Common myeloid progenitor, CD34-positive (primary cell): ENCODE results near the gene GPNMB.

Source experiments
- CTCF ChIA-PET: fragments of 350-600 bp; sonication (Branson Sonifier 250); formaldehyde crosslinking; loops from one replicate; lab custom pipeline; 2021; ENCODE audit warnings: antibody characterized with exemption; lab: Charles Lee
- POLR2A ChIA-PET: fragments of 350-600 bp; sonication (Branson Sonifier 250); formaldehyde crosslinking; loops from one replicate; lab custom pipeline; 2021; ENCODE audit warnings: antibody characterized with exemption; lab: Charles Lee
- DNase-seq, 3 donors: peaks; one replicate each; pipeline versions ENCODE4 v3.0.0 to v3.0.0-alpha.2; 2013
- H3K27ac ChIP-seq, 2 experiments: 1 replicate in 1 of 2; 2 replicates in 1 of 2; pipeline ENCODE4 v1.7.0; 2013; ENCODE audit warnings: inconsistent platforms in 2 of 2, low read length in 2 of 2, mild to moderate bottlenecking in 2 of 2, low read depth in 1 of 2, moderate library complexity in 1 of 2; ENCODE audit not compliant: severe bottlenecking in 2 of 2, insufficient read depth in 1 of 2, poor library complexity in 1 of 2
- H3K27me3 ChIP-seq, 5 experiments: replicated peaks in 2 of 5; 1 replicate in 3 of 5; 2 replicates in 2 of 5; pipeline versions ENCODE4 v1.6.1 to v1.7.0; 2013; ENCODE audit warnings: low read length in 4 of 5, mild to moderate bottlenecking in 2 of 5, moderate library complexity in 2 of 5, inconsistent platforms in 1 of 5; ENCODE audit not compliant: insufficient read depth in 5 of 5, control insufficient read depth in 4 of 5
- H3K36me3 ChIP-seq, 4 experiments: 1 replicate in 2 of 4; 2 replicates in 2 of 4; pipeline versions ENCODE4 v1.6.1 to v1.7.0; 2013; ENCODE audit warnings: low read length in 3 of 4, control low read depth in 1 of 4, mild to moderate bottlenecking in 1 of 4; ENCODE audit not compliant: control insufficient read depth in 4 of 4, insufficient read depth in 4 of 4
- H3K4me1 ChIP-seq, 4 experiments: 1 replicate in 3 of 4; 2 replicates in 1 of 4; pipeline versions ENCODE4 v1.6.1 to v1.7.1; 2013; ENCODE audit warnings: low read length in 3 of 4, mild to moderate bottlenecking in 3 of 4, control low read depth in 1 of 4, inconsistent platforms in 1 of 4, moderate library complexity in 1 of 4; ENCODE audit not compliant: control insufficient read depth in 4 of 4, insufficient read depth in 4 of 4; ENCODE audit errors: control extremely low read depth in 1 of 4
- H3K4me3 ChIP-seq, 7 experiments: 1 replicate in 4 of 7; 2 replicates in 3 of 7; pipeline versions ENCODE4 v1.5.1 to v1.7.0; 2013; ENCODE audit warnings: mild to moderate bottlenecking in 7 of 7, low read length in 6 of 7, moderate library complexity in 6 of 7, inconsistent platforms in 2 of 7, low read depth in 2 of 7, control low read depth in 1 of 7; ENCODE audit not compliant: insufficient read depth in 4 of 7, control insufficient read depth in 1 of 7; ENCODE audit errors: extremely low read depth in 1 of 7
- H3K9me3 ChIP-seq, 5 experiments: 1 replicate in 4 of 5; 2 replicates in 1 of 5; pipeline versions ENCODE4 v1.6.1 to v1.7.1; 2013; ENCODE audit warnings: low read length in 4 of 5, mild to moderate bottlenecking in 2 of 5, inconsistent platforms in 1 of 5, low read depth in 1 of 5, moderate library complexity in 1 of 5; ENCODE audit not compliant: control insufficient read depth in 4 of 5, insufficient read depth in 2 of 5; ENCODE audit errors: control extremely low read depth in 1 of 5
- WGBS: methylation state at CpG from one replicate; pipeline ENCODE4 v1.1.5; 2013; ENCODE audit not compliant: insufficient coverage; 5-methylcytosine and 5-hydroxymethylcytosine counted together

GPNMB gene

GRCh38 chr7:23213755-23214154, 32.8 kb upstream of the GPNMB start:
- Histone ChIP-seq H3K36me3 (no peaks in the 10 kb centered on the region), H3K4me3 (no peak overlapping the region), H3K9me3 (no peaks in the 10 kb centered on the region), H3K27ac (no peak overlapping the region), H3K27me3 (peaks cover 0 to 3% (median 0%) of the 10 kb centered on the region in 5 experiments), H3K4me1 (peaks cover 0 to 6% (median 2%) of the 10 kb centered on the region in 4 experiments)
- POLR2A ChIA-PET: no interaction called here
- no peak for DNase-seq
- CTCF ChIA-PET: no interaction called here
- WGBS: 98% methylated on average over 10 of the region's 11 CpGs

- Histone ChIP-seq H3K36me3 (no peaks in the 10 kb centered on the region), H3K9me3 (no peaks in the 10 kb centered on the region), H3K4me3 (no peak overlapping the region), H3K27me3 (peaks cover 0 to 1% (median 0%) of the 10 kb centered on the region in 5 experiments), H3K27ac (no peak overlapping the region), H3K4me1 (peaks cover 0 to 6% (median 2%) of the 10 kb centered on the region in 4 experiments)
- WGBS: 98% methylated on average over 5 of the region's 5 CpGs
- POLR2A ChIA-PET: no interaction called here
- DNase-seq: no peak
- CTCF ChIA-PET: interaction anchor here (1.6 to 1.8 kb wide), 2 partner anchors 8 to 12 kb away, joined by 4 to 5 read pairs; no protein-coding TSS in a partner anchor
These were observed 32.2 kb upstream of the GPNMB start for GRCh38 chr7:23214423-23214822.

GRCh38 chr7:23214938-23215337, 31.6 kb upstream of the GPNMB start:
- Histone ChIP-seq H3K27me3 (peaks cover 0 to 1% (median 0%) of the 10 kb centered on the region in 5 experiments), H3K4me1 (peaks cover 0 to 6% (median 2%) of the 10 kb centered on the region in 4 experiments), H3K27ac (no peak overlapping the region), H3K36me3 (no peaks in the 10 kb centered on the region), H3K9me3 (no peaks in the 10 kb centered on the region), H3K4me3 (no peak overlapping the region)
- CTCF ChIA-PET: interaction anchor here (1.6 to 1.8 kb wide), 2 partner anchors 9 to 11 kb away, joined by 4 to 5 read pairs; no protein-coding TSS in a partner anchor
- WGBS: no CpG with 5 or more reads among the region's 6 CpGs
- POLR2A ChIA-PET: no interaction called here
- DNase-seq: no peak

GRCh38 chr7:23216021-23216420, 30.6 kb upstream of the GPNMB start:
- POLR2A ChIA-PET: interaction anchor here (0.7 kb wide), 1 partner anchor 29 kb away, joined by 3 read pairs; no protein-coding TSS in a partner anchor
- no peak overlapping the region for H3K27ac ChIP-seq

GRCh38 chr7:23218196-23218595, 28.4 kb upstream of the GPNMB start:
- Histone ChIP-seq H3K27ac (no peak overlapping the region), H3K36me3 (no peaks in the 10 kb centered on the region), H3K27me3 (no peaks in the 10 kb centered on the region), H3K4me1 (peaks cover 0 to 6% (median 2%) of the 10 kb centered on the region in 4 experiments), H3K4me3 (no peak overlapping the region), H3K9me3 (no peaks in the 10 kb centered on the region)
- POLR2A ChIA-PET: no interaction called here
- CTCF ChIA-PET: no interaction called here
- WGBS: 90% methylated on average over 3 of the region's 3 CpGs
- no peak for DNase-seq

More at GRCh38 chr7:23216021-23216420, 30.6 kb upstream of the GPNMB start:
- Histone ChIP-seq H3K4me3 (no peak overlapping the region), H3K27me3 (peaks cover 0 to under 1% (median 0%) of the 10 kb centered on the region in 5 experiments), H3K4me1 (peaks cover 0 to 6% (median 2%) of the 10 kb centered on the region in 4 experiments), H3K9me3 (no peaks in the 10 kb centered on the region), H3K36me3 (no peaks in the 10 kb centered on the region)
- 13% methylated on average over 2 of the region's 2 CpGs for WGBS
- peak in 2 of 3 donors; percentile 55 to 71 for DNase-seq
- CTCF ChIA-PET: interaction anchor here (1.6 to 1.8 kb wide), 2 partner anchors 10 kb away, joined by 4 to 5 read pairs; no protein-coding TSS in a partner anchor

GRCh38 chr7:23220690-23221305, 25.8 kb upstream of the GPNMB start:
- no peak for DNase-seq
- Histone ChIP-seq H3K36me3 (no peaks in the 10 kb centered on the region), H3K27me3 (no peaks in the 10 kb centered on the region), H3K9me3 (no peaks in the 10 kb centered on the region), H3K4me1 (peaks cover 0 to 5% (median 2%) of the 10 kb centered on the region in 4 experiments), H3K4me3 (no peak overlapping the region), H3K27ac (no peak overlapping the region)
- ChIA-PET CTCF (no interaction called here), POLR2A (no interaction called here)
- 93% methylated on average over 9 of the region's 10 CpGs for WGBS

GRCh38 chr7:23222439-23223030, 24.0 kb upstream of the GPNMB start:
- no peaks in the 10 kb centered on the region for H3K36me3 ChIP-seq
- POLR2A ChIA-PET: no interaction called here
- H3K4me1 ChIP-seq: no peaks in the 10 kb centered on the region
- WGBS: 85% methylated on average over 5 of the region's 5 CpGs
- no peaks in the 10 kb centered on the region for H3K27me3 ChIP-seq
- no peaks in the 10 kb centered on the region for H3K9me3 ChIP-seq
- no peak overlapping the region for H3K4me3 ChIP-seq
- no peak overlapping the region for H3K27ac ChIP-seq
- CTCF ChIA-PET: interaction anchor here (1.0 kb wide), 1 partner anchor 17 kb away, joined by 3 read pairs; no protein-coding TSS in a partner anchor
- no peak for DNase-seq
